GM18873 (cell line): ENCODE measurements around the gene EIF3D.
A peak's percentile ranks its signal among the peaks of the same experiment; 100 is the strongest.

Experiments used
- ATAC-seq: cut with Tn5 transposase; IDR thresholded peaks from one replicate; pipeline ENCODE4 v1.9.1; 2021; ENCODE audit warnings: mild to moderate bottlenecking, moderate library complexity, moderate number of reproducible peaks; ENCODE audit not compliant: unreplicated experiment, low FRiP score

EIF3D gene, protein sequence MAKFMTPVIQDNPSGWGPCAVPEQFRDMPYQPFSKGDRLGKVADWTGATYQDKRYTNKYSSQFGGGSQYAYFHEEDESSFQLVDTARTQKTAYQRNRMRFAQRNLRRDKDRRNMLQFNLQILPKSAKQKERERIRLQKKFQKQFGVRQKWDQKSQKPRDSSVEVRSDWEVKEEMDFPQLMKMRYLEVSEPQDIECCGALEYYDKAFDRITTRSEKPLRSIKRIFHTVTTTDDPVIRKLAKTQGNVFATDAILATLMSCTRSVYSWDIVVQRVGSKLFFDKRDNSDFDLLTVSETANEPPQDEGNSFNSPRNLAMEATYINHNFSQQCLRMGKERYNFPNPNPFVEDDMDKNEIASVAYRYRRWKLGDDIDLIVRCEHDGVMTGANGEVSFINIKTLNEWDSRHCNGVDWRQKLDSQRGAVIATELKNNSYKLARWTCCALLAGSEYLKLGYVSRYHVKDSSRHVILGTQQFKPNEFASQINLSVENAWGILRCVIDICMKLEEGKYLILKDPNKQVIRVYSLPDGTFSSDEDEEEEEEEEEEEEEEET

GRCh38 chr22:36528795-36529751 lies at the start of gene EIF3D:
TSS of gene EIF3D (minus strand) at chr22:36529166. CDS start at chr22:36526121, 3,045 bp downstream.
- peak; percentile 92 for ATAC-seq

GRCh38 chr22:36578619-36579018 lies 49.7 kb upstream of the EIF3D start:
- ATAC-seq = no peak

DNA sequence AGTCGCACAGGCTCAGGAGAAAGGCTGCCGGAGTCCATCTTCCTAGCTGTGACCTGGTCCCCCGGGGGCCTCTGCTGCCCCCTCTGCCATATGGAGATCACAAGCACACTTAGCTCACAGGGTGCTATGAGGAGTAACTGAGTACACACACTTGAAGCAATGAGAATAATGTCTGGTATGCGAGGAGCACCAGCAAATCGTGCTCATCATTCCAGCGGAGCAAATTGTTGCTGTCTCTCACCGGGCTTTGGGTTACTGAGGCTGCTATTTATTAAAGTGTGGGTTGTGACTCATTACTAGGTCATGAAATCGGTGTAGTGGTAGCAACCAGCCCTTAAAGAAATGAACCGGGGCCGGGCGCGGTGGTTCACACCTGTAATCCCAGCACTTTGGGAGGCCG lies 48.1 kb upstream of the EIF3D start:
- no peak for ATAC-seq

DNA sequence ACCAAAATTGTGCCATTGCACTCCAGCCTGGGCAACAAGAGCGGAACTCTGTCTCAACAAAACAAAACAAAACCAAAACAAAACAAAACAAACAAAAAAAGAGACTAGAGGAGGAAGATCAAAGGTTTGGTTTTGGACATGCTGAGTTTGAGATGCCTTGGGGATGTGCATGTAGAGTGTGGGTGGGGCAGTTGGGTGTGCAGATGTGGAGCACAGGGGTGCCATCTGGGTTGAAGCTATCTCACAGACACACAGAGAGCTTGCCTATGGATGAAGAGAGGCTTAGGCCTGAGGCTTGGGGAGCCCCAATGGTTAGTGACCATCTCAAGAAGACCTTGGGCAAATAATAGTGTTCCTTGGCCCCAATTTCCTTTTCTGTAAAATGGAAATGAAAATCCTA lies 45.8 kb upstream of the EIF3D start:
- ATAC-seq = no peak

- no peak for ATAC-seq
Observed at GRCh38 chr22:36573815-36574363, 44.9 kb upstream of the EIF3D start.

- ATAC-seq = no peak
Observed at GRCh38 chr22:36571991-36572390, 43.0 kb upstream of the EIF3D start.

DNA sequence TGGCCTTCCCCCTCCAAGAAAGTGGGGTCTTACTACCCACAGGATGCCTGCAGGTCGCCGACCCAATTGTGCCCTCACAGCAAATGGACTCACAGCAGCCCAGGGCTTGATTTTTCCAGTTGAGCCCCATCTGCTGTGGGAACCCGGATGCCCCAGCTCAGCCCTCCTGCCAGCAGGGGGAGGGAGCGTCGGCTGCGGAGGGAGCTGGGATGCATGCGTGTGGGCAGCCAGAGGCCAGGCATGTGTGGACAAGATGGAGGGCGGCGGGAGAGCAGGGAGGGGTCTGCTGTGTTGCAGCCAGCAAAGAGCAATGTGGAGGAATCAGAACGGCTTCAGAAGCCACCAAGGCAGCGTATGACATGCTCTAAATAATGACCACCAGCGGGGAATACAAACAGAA lies 41.0 kb upstream of the EIF3D start:
- ATAC-seq = no peak

GRCh38 chr22:36568846-36569245 lies 39.9 kb upstream of the EIF3D start:
- no peak for ATAC-seq

DNA sequence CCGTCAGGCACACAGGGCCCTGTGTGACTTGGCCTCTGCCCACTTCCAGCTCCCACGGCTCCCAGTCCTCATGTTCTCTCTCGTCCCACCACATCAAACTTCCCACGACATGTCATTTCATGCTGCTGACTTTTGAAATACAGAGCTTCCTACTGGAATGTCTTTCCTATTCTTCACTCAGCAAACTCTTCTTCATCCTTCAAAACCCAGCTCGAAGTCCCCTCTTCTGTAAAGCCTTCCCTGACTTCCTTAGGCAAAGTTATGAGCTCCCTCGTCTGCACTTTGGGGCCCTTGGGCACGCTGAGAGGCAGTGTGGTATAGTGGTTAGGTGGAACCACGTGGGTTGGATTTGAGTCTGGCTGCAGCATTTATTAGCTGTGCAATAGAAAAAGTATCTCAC lies 37.8 kb upstream of the EIF3D start:
- no peak for ATAC-seq

DNA sequence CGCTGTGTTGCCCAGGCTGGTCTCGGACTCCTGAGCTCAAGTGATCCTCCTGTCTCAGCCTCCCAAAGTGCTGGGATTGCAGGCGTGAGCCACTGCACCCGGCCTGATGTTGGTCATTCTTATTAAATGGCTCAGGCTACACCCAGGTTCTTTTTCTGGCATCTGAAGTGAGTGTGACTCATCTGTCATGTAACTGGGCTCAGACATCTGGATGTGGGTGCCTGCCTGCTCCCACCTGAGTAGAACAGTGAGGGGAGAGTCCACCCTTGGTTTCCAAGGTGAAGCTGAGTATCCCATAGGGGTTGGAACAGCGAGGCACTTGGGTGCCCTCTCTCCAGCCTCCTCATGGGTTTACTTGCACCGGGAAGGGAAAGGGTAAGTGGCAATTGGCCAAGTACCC lies 36.7 kb upstream of the EIF3D start:
- ATAC-seq = no peak

DNA sequence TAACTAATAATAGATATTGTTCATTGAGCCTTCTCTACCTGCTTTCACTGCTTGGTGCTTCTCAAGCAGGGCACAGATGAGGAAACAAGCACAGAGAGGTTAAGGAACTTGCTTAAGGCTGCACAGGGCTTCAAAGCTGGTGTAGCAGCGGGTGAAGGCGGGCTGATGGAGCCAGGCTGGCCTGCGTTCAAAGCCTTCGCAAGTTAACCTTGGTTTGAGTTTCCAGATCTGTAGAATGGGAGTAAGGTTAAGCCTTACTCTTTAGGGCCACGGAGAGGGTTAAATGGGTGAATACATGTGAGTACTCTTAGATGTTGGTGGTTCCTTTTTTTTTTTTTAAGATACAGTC lies 36.2 kb upstream of the EIF3D start:
- ATAC-seq = no peak

DNA sequence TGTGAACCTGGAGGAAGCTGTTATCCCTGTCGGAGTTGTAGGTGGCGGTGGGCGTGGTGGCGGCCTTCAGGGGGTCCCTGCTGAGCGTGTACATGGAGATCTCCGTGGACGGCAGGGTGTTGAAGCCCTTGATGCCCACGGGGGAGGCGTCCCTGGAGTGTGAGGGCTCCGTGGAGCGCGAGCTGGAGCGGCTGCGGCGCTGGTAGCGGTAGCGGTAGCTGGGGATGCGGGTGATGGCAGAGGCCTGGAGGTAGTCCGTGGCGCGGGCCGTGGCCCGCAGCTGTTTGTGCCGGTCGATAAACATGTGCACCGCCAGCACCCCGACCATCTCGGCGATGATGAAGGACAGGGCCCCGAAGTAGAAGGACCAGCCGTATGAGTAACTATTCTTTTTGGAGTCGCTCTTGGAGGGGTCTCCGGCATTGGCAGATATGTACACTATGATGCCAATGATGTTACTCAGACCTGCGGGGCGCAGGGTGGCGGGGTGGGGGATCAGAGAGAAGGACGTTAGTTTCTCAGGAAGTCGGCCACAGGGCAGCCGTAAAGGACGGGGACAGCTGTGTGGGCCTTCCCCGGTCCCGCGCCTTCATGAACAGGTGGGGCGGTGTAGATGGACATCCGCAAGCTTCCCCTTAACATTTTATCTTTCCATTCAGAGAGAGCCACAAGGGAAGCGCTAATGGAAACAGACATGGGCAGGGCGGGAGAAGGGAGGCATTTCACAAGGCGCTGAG lies 35.6 kb upstream of the EIF3D start:
- no peak for ATAC-seq

DNA sequence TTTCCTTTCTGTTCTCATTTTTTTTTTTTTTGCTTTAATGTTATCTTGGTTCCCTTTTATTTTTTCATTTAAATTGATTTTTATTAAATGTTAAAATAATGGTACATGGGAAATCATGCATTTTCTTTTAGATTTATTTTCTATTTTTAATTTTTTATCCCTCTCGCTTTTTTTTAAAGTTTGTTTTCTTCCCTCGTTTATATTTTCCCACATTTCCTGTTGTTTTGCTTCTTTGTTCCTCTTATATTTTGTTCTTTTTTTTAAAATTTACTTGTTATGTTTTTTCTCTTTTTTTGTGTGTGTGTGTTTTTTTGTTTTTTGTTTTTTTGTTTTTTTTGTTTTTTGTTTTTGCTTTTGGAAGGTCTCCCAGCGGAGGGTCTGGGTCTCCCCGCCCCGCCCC lies 34.9 kb upstream of the EIF3D start:
- ATAC-seq = no peak

- no peak for ATAC-seq
Observed at GRCh38 chr22:36563444-36563843, 34.5 kb upstream of the EIF3D start.

GRCh38 chr22:36563001-36563400 lies 34.0 kb upstream of the EIF3D start:
- ATAC-seq = no peak

DNA sequence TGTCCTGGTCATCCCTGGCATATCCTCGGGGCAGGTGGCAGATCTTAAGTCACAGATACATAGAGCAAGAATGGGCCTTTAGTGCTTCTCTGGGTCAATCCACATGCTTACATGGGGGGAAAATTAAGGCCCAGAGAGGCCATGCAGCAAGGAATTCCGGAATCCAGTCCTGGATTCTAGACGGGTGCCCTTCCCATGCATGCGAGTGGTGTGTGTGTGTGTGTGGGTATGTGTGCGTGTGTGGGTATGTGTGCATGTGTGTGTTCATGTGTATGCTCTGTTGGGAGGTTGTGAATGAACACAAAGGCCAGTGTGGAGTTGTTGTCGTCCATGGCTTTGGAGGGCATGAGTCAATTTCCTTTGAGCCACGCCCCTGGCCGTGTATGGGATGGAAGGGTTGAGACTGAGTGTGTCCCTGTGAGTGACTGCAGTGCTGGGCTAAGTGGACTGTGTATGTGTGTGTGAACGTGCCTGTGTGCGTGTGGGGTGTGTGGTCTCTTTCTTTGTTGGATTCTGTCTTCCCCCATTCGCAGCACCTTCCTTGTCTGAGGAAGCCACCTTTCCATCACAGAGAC lies 33.4 kb upstream of the EIF3D start:
- no peak for ATAC-seq

- ATAC-seq = no peak
Observed at GRCh38 chr22:36561291-36561811, 32.4 kb upstream of the EIF3D start.

DNA sequence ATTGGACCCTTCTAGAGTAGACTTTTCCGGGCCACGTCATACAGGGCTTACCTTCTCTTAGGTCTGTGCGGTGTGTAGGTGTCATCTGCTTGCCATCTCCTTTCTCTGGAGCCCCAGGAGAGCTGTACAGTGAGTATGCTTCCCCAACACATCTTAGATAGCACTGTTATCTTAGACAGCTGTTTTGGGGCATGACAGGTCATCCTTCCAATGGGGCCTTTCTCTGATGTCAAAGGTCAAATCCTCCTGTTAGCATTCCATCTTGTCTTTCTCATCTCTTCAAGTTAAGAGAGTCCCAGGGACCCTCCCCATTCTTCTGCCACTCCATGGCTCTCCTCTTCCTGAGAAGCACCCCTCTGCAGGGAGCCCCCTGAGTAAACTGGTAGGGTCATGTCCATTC lies 31.0 kb upstream of the EIF3D start:
- ATAC-seq = no peak

DNA sequence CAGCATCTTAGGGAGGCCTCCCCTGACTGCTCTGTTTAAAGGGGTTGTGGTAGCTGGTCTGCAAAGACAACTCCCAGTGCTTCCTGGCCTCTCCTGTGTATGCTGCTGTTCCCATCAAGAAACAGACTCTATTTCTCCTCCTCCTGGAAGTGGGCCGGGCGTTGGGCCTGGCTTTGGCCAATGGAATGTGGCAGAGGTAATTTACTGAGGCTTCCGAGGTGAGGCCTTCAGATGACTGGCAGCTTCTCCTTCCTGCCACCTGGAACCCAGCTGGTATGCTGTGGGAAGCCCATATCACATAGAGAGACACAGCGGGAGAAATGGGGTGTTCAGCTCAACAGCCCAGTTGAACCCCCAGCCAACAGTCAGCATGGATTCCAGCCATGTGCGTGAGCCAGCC lies 25.1 kb upstream of the EIF3D start:
- ATAC-seq = no peak

DNA sequence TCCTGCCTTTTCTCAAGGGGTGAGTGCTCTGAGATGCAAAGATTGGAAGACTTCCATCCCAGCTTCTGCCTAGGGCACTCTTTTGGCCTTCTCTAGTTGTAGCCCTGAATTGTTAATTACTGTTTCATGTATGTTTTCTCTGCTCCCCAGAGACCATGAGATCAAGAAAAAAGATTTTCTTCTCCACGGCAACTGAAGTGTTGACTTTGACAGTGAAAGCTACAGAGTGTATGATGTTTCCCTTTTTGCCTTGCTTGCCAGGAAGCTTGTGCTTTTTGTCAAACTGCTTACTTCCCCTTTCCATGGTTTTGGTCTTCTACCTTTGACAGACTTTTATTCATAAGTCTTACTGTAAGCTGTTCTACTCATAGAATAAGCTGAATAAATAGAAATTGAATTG lies 23.3 kb upstream of the EIF3D start:
- no peak for ATAC-seq
